HL-60 (cell line): ENCODE measurements around the gene CCNA1.

Experiments
- CTCF ChIP-seq: IDR thresholded peaks from one replicate; pipeline ENCODE4 v1.5.1; 2011; ENCODE audit warnings: low read length, control low read depth, inconsistent platforms; ENCODE audit not compliant: insufficient read depth
- REST ChIP-seq: IDR thresholded peaks from 2 replicates; pipeline ENCODE4 v1.6.1; 2012; ENCODE audit warnings: low read depth; ENCODE audit not compliant: insufficient replicate concordance

- TF ChIP-seq CTCF = no peak
- TF ChIP-seq REST = no peak
Measured at GRCh38 chr13:36447501-36447900, 15.2 kb downstream of the CCNA1 start.
